ENCODE results near the gene NRK. TPM values are rescaled to one million over a fixed set of nuclear protein-coding genes. Genes with fewer than 3 reads are reported as not detected.

Gene NRK
- total RNA-seq, 1 donor from 2014 or later, result not detected

Other genes starting within 250 kb of the NRK start
- gene SERPINA7, start 216.2 kb downstream of the NRK start, total RNA-seq, result not detected in 2 replicates